B cell (primary cell): ENCODE data around the gene ERI3. TPM values are rescaled to one million over a fixed set of nuclear protein-coding genes. Genes with fewer than 3 reads are reported as not detected.

Experiments used
- ATAC-seq: fragments of 200-7000 bp; cut with Tn5 transposase; one replicate; pipeline ENCODE4 v1.10.0; 2021; ENCODE audit warnings: low read depth, mild to moderate bottlenecking, moderate number of reproducible peaks, moderate library complexity
- CTCF ChIA-PET: fragments of 350-600 bp; sonication (Branson Sonifier 250); formaldehyde crosslinking; loops from one replicate; lab custom pipeline; 2021; ENCODE audit warnings: antibody characterized with exemption, inconsistent platforms; lab: Charles Lee
- POLR2A ChIA-PET: fragments of 350-600 bp; sonication (Branson Sonifier 250); formaldehyde crosslinking; loops from one replicate; lab custom pipeline; 2021; ENCODE audit warnings: antibody characterized with exemption; lab: Charles Lee
- DNase-seq: peaks from one replicate; pipeline ENCODE4 v3.0.0; 2013
- H2AFZ ChIP-seq: 2 replicates; pipeline ENCODE4 v1.6.1; 2012; ENCODE audit warnings: mild to moderate bottlenecking, low read depth, low read length; ENCODE audit not compliant: insufficient read depth, poor library complexity, severe bottlenecking
- H3K27ac ChIP-seq, 2 donors: 1 replicate in 1 of 2; 2 replicates in 1 of 2; pipeline ENCODE4 v1.5.1; 2012 to 2013; ENCODE audit warnings: low read length in 2 of 2, mild to moderate bottlenecking in 2 of 2, moderate library complexity in 1 of 2
- H3K27me3 ChIP-seq, 4 experiments: fragments of 200-600 bp in 1 of 4; sonication (generic) in 1 of 4; replicated peaks in 1 of 4; 1 replicate in 2 of 4; 2 replicates in 2 of 4; pipeline versions ENCODE4 v1.6.1 to v1.7.0; 2013 to 2016; ENCODE audit warnings: low read length in 3 of 4, mild to moderate bottlenecking in 2 of 4, mixed read lengths in 1 of 4, moderate library complexity in 1 of 4; ENCODE audit not compliant: insufficient read depth in 4 of 4, control insufficient read depth in 3 of 4; ENCODE audit errors: control extremely low read depth in 1 of 4
- H3K36me3 ChIP-seq, 2 experiments: replicated peaks in 1 of 2; 1 replicate in 1 of 2; 2 replicates in 1 of 2; pipeline versions ENCODE4 v1.6.1 to v1.7.1; 2013; ENCODE audit warnings: low read length in 1 of 2; ENCODE audit not compliant: insufficient read depth in 2 of 2, control insufficient read depth in 1 of 2; ENCODE audit errors: control extremely low read depth in 1 of 2, extremely low read depth in 1 of 2
- H3K4me1 ChIP-seq, 2 donors: fragments of 200-600 bp in 1 of 2; sonication (generic) in 1 of 2; 1 replicate in 1 of 2; 2 replicates in 1 of 2; pipeline versions ENCODE4 v1.5.1 to v1.6.1; 2013 to 2017; ENCODE audit warnings: low read length in 2 of 2; ENCODE audit not compliant: control insufficient read depth in 2 of 2, insufficient read depth in 2 of 2
- H3K4me2 ChIP-seq: replicated peaks from 2 replicates; pipeline ENCODE3; 2012; ENCODE audit warnings: mild to moderate bottlenecking, low read depth, low read length; ENCODE audit not compliant: poor library complexity, severe bottlenecking
- H3K4me3 ChIP-seq, 5 experiments: fragments of 200-600 bp in 1 of 5; sonication (generic) in 1 of 5; 1 replicate in 3 of 5; 2 replicates in 2 of 5; pipeline versions ENCODE4 v1.5.1 to v1.7.0; 2011 to 2016; ENCODE audit warnings: low read length in 4 of 5, mild to moderate bottlenecking in 4 of 5, low read depth in 2 of 5, control low read depth in 1 of 5, moderate library complexity in 1 of 5; ENCODE audit not compliant: insufficient read depth in 1 of 5; ENCODE audit errors: control extremely low read depth in 1 of 5, extremely low read depth in 1 of 5
- H3K79me2 ChIP-seq: fragments of 200-600 bp; sonication (generic); one replicate; pipeline ENCODE4 v1.6.0; 2016; ENCODE audit warnings: low read length; ENCODE audit not compliant: control insufficient read depth, insufficient read depth
- H3K9ac ChIP-seq: fragments of 200-600 bp; sonication (generic); 2 replicates; pipeline ENCODE4 v1.6.1; 2017; ENCODE audit warnings: mild to moderate bottlenecking, low read length, moderate library complexity
- H3K9me3 ChIP-seq, 3 donors: one replicate each; pipeline versions ENCODE4 v1.6.1 to v1.7.1; 2013; ENCODE audit warnings: low read length in 2 of 3; ENCODE audit not compliant: control insufficient read depth in 2 of 3, insufficient read depth in 1 of 3; ENCODE audit errors: control extremely low read depth in 1 of 3
- H4K20me1 ChIP-seq: 2 replicates; pipeline ENCODE4 v1.6.0; 2012; ENCODE audit warnings: mild to moderate bottlenecking, low read length; ENCODE audit not compliant: insufficient read depth, control insufficient read depth, poor library complexity, severe bottlenecking
- H3K27ac Mint-ChIP-seq: one replicate; pipeline ENCODE4 v1.8.0; 2021; ENCODE audit warnings: mixed read lengths
- H3K27me3 Mint-ChIP-seq: one replicate; pipeline ENCODE4 v1.8.0; 2021; ENCODE audit warnings: mixed read lengths
- H3K4me1 Mint-ChIP-seq: one replicate; pipeline ENCODE4 v1.8.0; 2021; ENCODE audit warnings: mixed read lengths
- H3K4me3 Mint-ChIP-seq: one replicate; pipeline ENCODE4 v1.8.0; 2021; ENCODE audit warnings: mixed read lengths
- H3K9me3 Mint-ChIP-seq: one replicate; pipeline ENCODE4 v1.8.0; 2022; ENCODE audit warnings: mixed read lengths; ENCODE audit not compliant: insufficient read depth
- EZH2 ChIP-seq: IDR thresholded peaks from 2 replicates; pipeline ENCODE4 v1.6.1; 2012; ENCODE audit warnings: borderline replicate concordance, low read depth, mild to moderate bottlenecking, moderate library complexity, low read length; ENCODE audit not compliant: insufficient read depth, poor library complexity, severe bottlenecking
- WGBS: methylation state at CpG from one replicate; pipeline ENCODE4 v1.1.5; 2013; ENCODE audit warnings: missing lambda C conversion rate; ENCODE audit not compliant: insufficient coverage; 5-methylcytosine and 5-hydroxymethylcytosine counted together
- intact Hi-C: fragments of 100-400 bp; cut with micrococcal nuclease; formaldehyde crosslinking; loops from one replicate; pipeline ENCODE4 v1.10.0; 2022
- polyA plus RNA-seq: library from polyadenylated mRNA; depleted of rRNA; stranded (reverse); fragments of >200 nt; gene quantifications from 2 replicates; pipeline ENCODE4 v1.2.3, GENCODE V29; 2012
- total RNA-seq, 2 donors: library from RNA; stranded (reverse); fragments of 120-200 nt in 1 of 2; gene quantifications; 1 replicate in 1 of 2; 2 replicates in 1 of 2; pipeline versions ENCODE4 v1.2.3 to v1.2.4, GENCODE V29; 2013 to 2022
- TF ChIP-seq, protein P1 (sequence below): fragments of 200-600 bp; IDR thresholded peaks from one replicate; pipeline ENCODE4 v1.8.0; 2022; ENCODE audit warnings: antibody characterized with exemption, mild to moderate bottlenecking

ERI3 gene
- total and polyA plus RNA-seq, 2 donors (not counting 1 experiment from before 2014, with no cell fraction given): 37.5 to 53.9 TPM

DNA sequence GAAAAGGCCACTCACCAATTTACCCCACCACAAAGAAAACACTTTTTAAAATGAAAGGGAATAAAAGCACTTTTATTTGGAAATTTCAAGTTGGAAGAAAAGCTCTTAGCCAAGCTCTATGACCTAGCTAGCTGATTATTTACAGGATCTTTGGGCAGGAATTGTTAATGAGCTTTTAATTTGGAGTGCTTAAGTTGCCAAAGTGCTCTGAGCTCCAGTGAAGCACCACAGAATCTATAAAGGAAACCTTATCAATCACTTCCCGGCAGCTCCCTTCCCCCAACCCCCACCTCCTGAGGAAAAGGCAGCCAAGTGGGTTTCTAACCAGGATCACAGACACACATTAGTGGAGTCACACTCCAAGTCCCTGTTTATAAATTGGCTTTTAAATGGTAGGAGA, 1.5 kb downstream of the ERI3 start:
- H3K4me1 ChIP-seq: peaks cover 7 to 14% of the 10 kb centered on the region in 2 donors
- H3K27me3 Mint-ChIP-seq: no peaks in the 10 kb centered on the region
- no peaks in the 10 kb centered on the region for H3K9me3 Mint-ChIP-seq
- no peak overlapping the region for H3K9ac ChIP-seq
- no peak overlapping the region for H3K27ac Mint-ChIP-seq
- no peak overlapping the region for H2AFZ ChIP-seq
- no peaks in the 10 kb centered on the region for H3K36me3 ChIP-seq
- ChIA-PET CTCF (no interaction called here), POLR2A (no interaction called here)
- ATAC-seq: no peak
- TF ChIP-seq, protein P1, sequence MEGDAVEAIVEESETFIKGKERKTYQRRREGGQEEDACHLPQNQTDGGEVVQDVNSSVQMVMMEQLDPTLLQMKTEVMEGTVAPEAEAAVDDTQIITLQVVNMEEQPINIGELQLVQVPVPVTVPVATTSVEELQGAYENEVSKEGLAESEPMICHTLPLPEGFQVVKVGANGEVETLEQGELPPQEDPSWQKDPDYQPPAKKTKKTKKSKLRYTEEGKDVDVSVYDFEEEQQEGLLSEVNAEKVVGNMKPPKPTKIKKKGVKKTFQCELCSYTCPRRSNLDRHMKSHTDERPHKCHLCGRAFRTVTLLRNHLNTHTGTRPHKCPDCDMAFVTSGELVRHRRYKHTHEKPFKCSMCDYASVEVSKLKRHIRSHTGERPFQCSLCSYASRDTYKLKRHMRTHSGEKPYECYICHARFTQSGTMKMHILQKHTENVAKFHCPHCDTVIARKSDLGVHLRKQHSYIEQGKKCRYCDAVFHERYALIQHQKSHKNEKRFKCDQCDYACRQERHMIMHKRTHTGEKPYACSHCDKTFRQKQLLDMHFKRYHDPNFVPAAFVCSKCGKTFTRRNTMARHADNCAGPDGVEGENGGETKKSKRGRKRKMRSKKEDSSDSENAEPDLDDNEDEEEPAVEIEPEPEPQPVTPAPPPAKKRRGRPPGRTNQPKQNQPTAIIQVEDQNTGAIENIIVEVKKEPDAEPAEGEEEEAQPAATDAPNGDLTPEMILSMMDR: no peak
- TF ChIP-seq EZH2: no peak
- intact Hi-C loops: no loop called here
- H3K9me3 ChIP-seq: no peaks in the 10 kb centered on the region
- H3K27me3 ChIP-seq: no peaks in the 10 kb centered on the region
- H3K4me1 Mint-ChIP-seq: peaks cover 27% of the 10 kb centered on the region
- H3K4me2 ChIP-seq: no peak overlapping the region
- H3K4me3 ChIP-seq: no peak overlapping the region
- H4K20me1 ChIP-seq: no peaks in the 10 kb centered on the region
- no CpG with 5 or more reads among the region's 1 CpG for WGBS
- peak overlapping the region; percentile 82 for H3K4me3 Mint-ChIP-seq
- peaks cover 41% of the 10 kb centered on the region for H3K79me2 ChIP-seq
- no peak for DNase-seq
- H3K27ac ChIP-seq: no peak overlapping the region

DNA sequence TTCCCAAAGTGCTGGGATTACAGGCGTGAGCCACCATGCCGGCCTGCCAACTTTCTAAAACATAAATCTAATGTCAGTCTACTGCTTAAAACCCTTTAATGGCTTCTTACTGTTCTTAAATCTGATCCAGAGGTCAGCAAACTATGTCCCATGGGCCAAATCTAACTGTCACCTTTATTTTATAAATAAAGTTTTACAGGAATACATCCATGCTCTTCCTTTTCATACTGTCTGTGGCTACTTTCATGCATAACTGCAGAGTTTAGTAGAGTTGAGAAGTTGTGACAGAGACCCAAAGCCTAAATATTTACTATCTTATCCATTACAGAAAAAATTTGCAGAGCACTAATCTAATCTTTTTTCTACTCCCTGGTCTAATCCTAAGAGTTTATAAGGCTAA, 3.8 kb downstream of the ERI3 start:
- no peaks in the 10 kb centered on the region for H3K36me3 ChIP-seq
- ChIA-PET CTCF (interaction anchor here (0.6 kb wide), 1 partner anchor 366 kb away, joined by 3 read pairs; no protein-coding TSS in a partner anchor), POLR2A (no interaction called here)

More for the DNA sequence above, 3.8 kb downstream of the ERI3 start:
- TF ChIP-seq, protein P1: no peak
- no peak for TF ChIP-seq EZH2
- Mint-ChIP-seq H3K27me3 (no peaks in the 10 kb centered on the region), H3K27ac (no peak overlapping the region), H3K4me1 (peaks cover 28% of the 10 kb centered on the region), H3K9me3 (no peaks in the 10 kb centered on the region), H3K4me3 (no peak overlapping the region)
- no peak for ATAC-seq
- H3K79me2 ChIP-seq: peaks cover 56% of the 10 kb centered on the region
- no peak for DNase-seq
- no peak overlapping the region for H2AFZ ChIP-seq
- no peaks in the 10 kb centered on the region for H3K9me3 ChIP-seq
- H3K4me1 ChIP-seq: peaks cover 7 to 14% of the 10 kb centered on the region in 2 donors
- H3K4me2 ChIP-seq: no peak overlapping the region
- H3K27me3 ChIP-seq: no peaks in the 10 kb centered on the region
- WGBS: 100% methylated on average over 2 of the region's 2 CpGs
- H3K27ac ChIP-seq: no peak overlapping the region
- intact Hi-C loops: no loop called here
- H3K9ac ChIP-seq: no peak overlapping the region
- peaks cover 2% of the 10 kb centered on the region for H4K20me1 ChIP-seq
- no peak overlapping the region for H3K4me3 ChIP-seq
